HG03565 (cell line): ENCODE measurements around the gene IFITM1.
"Not testable (repeated sequence)": the region's sequence is repeated elsewhere in the genome, so short reads cannot be mapped to it uniquely, and the experiment has no call there.

ENCODE experiments used
- ATAC-seq: cut with Tn5 transposase; IDR thresholded peaks from one replicate; pipeline ENCODE4 v1.9.1; 2021; ENCODE audit warnings: mild to moderate bottlenecking, moderate library complexity; ENCODE audit not compliant: unreplicated experiment

Gene IFITM1

GRCh38 chr11:282630-283360 lies 31.0 kb upstream of the IFITM1 start:
- ATAC-seq, result no peak

GRCh38 chr11:283405-284104 lies 30.3 kb upstream of the IFITM1 start:
- no peak for ATAC-seq

- ATAC-seq, result no peak
Observed at GRCh38 chr11:284105-285020, 29.5 kb upstream of the IFITM1 start.

- ATAC-seq, result no peak
Observed at GRCh38 chr11:285021-285893, 28.6 kb upstream of the IFITM1 start.

GRCh38 chr11:285894-286220 lies 28.0 kb upstream of the IFITM1 start:
- no peak for ATAC-seq

GRCh38 chr11:286977-287820 lies 26.6 kb upstream of the IFITM1 start:
- not testable (repeated sequence) for ATAC-seq

GRCh38 chr11:287821-288477 lies 25.9 kb upstream of the IFITM1 start:
- no peak for ATAC-seq

- no peak for ATAC-seq
Observed at GRCh38 chr11:288478-289397, 25.1 kb upstream of the IFITM1 start, which contains the start of gene PGGHG. Gene PGGHG, plus strand, starts transcription at chr11:289126. Its CDS starts 691 bp downstream, at chr11:289817.

- ATAC-seq, result no peak
Observed at GRCh38 chr11:289398-289711, 24.5 kb upstream of the IFITM1 start.

- ATAC-seq, result no peak
Observed at GRCh38 chr11:289712-290620, 23.9 kb upstream of the IFITM1 start.

- ATAC-seq, result no peak
Observed at GRCh38 chr11:290621-291231, 23.1 kb upstream of the IFITM1 start.

- no peak for ATAC-seq
Observed at GRCh38 chr11:291281-292210, 22.3 kb upstream of the IFITM1 start.

GRCh38 chr11:292211-293121 lies 21.4 kb upstream of the IFITM1 start:
- no peak for ATAC-seq

GRCh38 chr11:293271-293851 lies 20.5 kb upstream of the IFITM1 start:
- no peak for ATAC-seq
